IMR-90 (cell line): ENCODE measurements around the gene KCTD20. TPM values are rescaled to one million over a fixed set of nuclear protein-coding genes. Genes with fewer than 3 reads are reported as not detected.
A peak's percentile ranks its signal among the peaks of the same experiment; 100 is the strongest.

Source experiments
- ATAC-seq: fragments of 200-7000 bp; cut with Tn5 transposase; 2 replicates; pipeline ENCODE4 v1.9.1; 2020; ENCODE audit warnings: low read depth, mild to moderate bottlenecking, moderate library complexity
- BruUV-seq: library from RNA; stranded (reverse); fragments of 400-500 nt; replicated peaks from 2 replicates; lab custom pipeline; 2021; lab: Mats Ljungman, UMichigan
- CTCF ChIA-PET: fragments of 300-600 bp; formaldehyde crosslinking; extraction: SDS; loops from one replicate; lab custom pipeline; 2021; ENCODE audit warnings: antibody characterized with exemption; lab: Yijun Ruan, JAX
- POLR2A ChIA-PET: fragments of 300-600 bp; sonication (Branson Sonifier 250); formaldehyde crosslinking; loops from one replicate; lab custom pipeline; 2022; ENCODE audit warnings: antibody characterized with exemption; ENCODE audit not compliant: unreplicated experiment; lab: Charles Lee
- DNase-seq: peaks from one replicate; pipeline ENCODE4 v3.0.0; 2013
- H2AFZ ChIP-seq: replicated peaks from 2 replicates; pipeline ENCODE3; 2013; ENCODE audit warnings: low read length, mild to moderate bottlenecking; ENCODE audit not compliant: poor library complexity
- H2AK5ac ChIP-seq: 2 replicates; pipeline ENCODE4 v1.6.1; 2013; ENCODE audit warnings: low read depth, low read length, inconsistent platforms
- H2AK9ac ChIP-seq: replicated peaks from 2 replicates; pipeline ENCODE3; 2013; ENCODE audit warnings: mild to moderate bottlenecking, low read depth, low read length, moderate library complexity; ENCODE audit not compliant: poor library complexity
- H2BK120ac ChIP-seq: 2 replicates; pipeline ENCODE4 v1.6.1; 2013; ENCODE audit warnings: low read depth, low read length, inconsistent platforms
- H2BK15ac ChIP-seq: 3 replicates; pipeline ENCODE4 v1.6.1; 2013; ENCODE audit warnings: low read depth, low read length, inconsistent platforms
- H2BK20ac ChIP-seq: 2 replicates; pipeline ENCODE4 v1.6.1; 2013; ENCODE audit warnings: low read depth, mild to moderate bottlenecking, inconsistent platforms, low read length, moderate library complexity
- H2BK5ac ChIP-seq: 2 replicates; pipeline ENCODE4 v1.6.1; 2013; ENCODE audit warnings: mild to moderate bottlenecking, low read depth, low read length, inconsistent platforms; ENCODE audit not compliant: poor library complexity, severe bottlenecking
- H3K14ac ChIP-seq: replicated peaks from 2 replicates; pipeline ENCODE4 v1.6.1; 2013; ENCODE audit warnings: low read depth, low read length, inconsistent platforms
- H3K18ac ChIP-seq: 2 replicates; pipeline ENCODE4 v1.6.1; 2013; ENCODE audit warnings: low read depth, low read length, control low read depth
- H3K23ac ChIP-seq: 2 replicates; pipeline ENCODE4 v1.6.1; 2013; ENCODE audit warnings: low read depth, low read length, inconsistent platforms
- H3K27ac ChIP-seq: 2 replicates; pipeline ENCODE4 v1.5.1; 2013; ENCODE audit warnings: mild to moderate bottlenecking, control low read depth, low read length; ENCODE audit not compliant: insufficient read depth
- H3K27me3 ChIP-seq: 2 replicates; pipeline ENCODE4 v1.6.1; 2013; ENCODE audit warnings: low read length; ENCODE audit not compliant: control insufficient read depth, insufficient read depth
- H3K36me3 ChIP-seq: 2 replicates; pipeline ENCODE4 v1.6.1; 2013; ENCODE audit warnings: low read length, mixed read lengths; ENCODE audit not compliant: control insufficient read depth, insufficient read depth
- H3K4ac ChIP-seq: 2 replicates; pipeline ENCODE4 v1.6.1; 2013; ENCODE audit warnings: low read depth, low read length, inconsistent platforms
- H3K4me1 ChIP-seq: 2 replicates; pipeline ENCODE4 v1.6.1; 2013; ENCODE audit warnings: low read length, mixed read lengths; ENCODE audit not compliant: control insufficient read depth, insufficient read depth
- H3K4me2 ChIP-seq: 2 replicates; pipeline ENCODE4 v1.6.1; 2013; ENCODE audit warnings: low read depth, mild to moderate bottlenecking, control low read depth, low read length, moderate library complexity
- H3K4me3 ChIP-seq: 2 replicates; pipeline ENCODE4 v1.5.1; 2013; ENCODE audit warnings: low read depth, mild to moderate bottlenecking, control low read depth, low read length, moderate library complexity; ENCODE audit not compliant: insufficient read depth
- H3K56ac ChIP-seq: 2 replicates; pipeline ENCODE4 v1.6.1; 2013; ENCODE audit warnings: low read length, inconsistent platforms; ENCODE audit not compliant: insufficient read depth; ENCODE audit errors: extremely low read depth
- H3K79me1 ChIP-seq, 2 experiments: 2 replicates each; pipeline ENCODE4 v1.6.1; 2013; ENCODE audit warnings: low read length in 2 of 2, inconsistent platforms in 1 of 2, low read depth in 1 of 2
- H3K9ac ChIP-seq: 2 replicates; pipeline ENCODE4 v1.6.1; 2013; ENCODE audit warnings: low read depth, low read length, control low read depth
- H3K9me1 ChIP-seq: 2 replicates; pipeline ENCODE4 v1.6.1; 2013; ENCODE audit warnings: low read length, inconsistent platforms; ENCODE audit not compliant: insufficient read depth
- H3K9me3 ChIP-seq: 2 replicates; pipeline ENCODE4 v1.6.1; 2013; ENCODE audit warnings: low read length; ENCODE audit not compliant: control insufficient read depth, insufficient read depth
- H4K20me1 ChIP-seq: 2 replicates; pipeline ENCODE4 v1.6.1; 2013; ENCODE audit warnings: low read length, inconsistent platforms; ENCODE audit not compliant: insufficient read depth
- H4K5ac ChIP-seq: 2 replicates; pipeline ENCODE4 v1.6.1; 2013; ENCODE audit warnings: mild to moderate bottlenecking, low read depth, low read length, control low read depth
- H4K8ac ChIP-seq, 2 experiments: 2 replicates each; pipeline ENCODE4 v1.6.1; 2013; ENCODE audit warnings: low read depth in 2 of 2, low read length in 2 of 2, control low read depth in 1 of 2, inconsistent platforms in 1 of 2
- H4K91ac ChIP-seq: 2 replicates; pipeline ENCODE4 v1.6.1; 2013; ENCODE audit warnings: low read depth, low read length, inconsistent platforms; ENCODE audit not compliant: insufficient read depth
- BHLHE40 ChIP-seq: fragments of 150-350 bp; IDR thresholded peaks from 2 replicates; pipeline ENCODE4 v1.6.1; 2016; ENCODE audit warnings: mild to moderate bottlenecking, low read depth, low read length
- CEBPB ChIP-seq: IDR thresholded peaks from 2 replicates; pipeline ENCODE4 v1.6.1; 2012; ENCODE audit warnings: low read depth, low read length, improper control_type of control experiment
- CHD1 ChIP-seq: IDR thresholded peaks from 2 replicates; pipeline ENCODE4 v1.6.1; 2012; ENCODE audit warnings: low read depth, low read length, improper control_type of control experiment
- CTCF ChIP-seq: conservative IDR thresholded peaks from 2 replicates; pipeline ENCODE4 v1.5.1; 2012; ENCODE audit warnings: mild to moderate bottlenecking, low read depth, low read length, improper control_type of control experiment
- FOS ChIP-seq: fragments of 150-350 bp; IDR thresholded peaks from 2 replicates; pipeline ENCODE4 v1.6.1; 2016; ENCODE audit warnings: low read depth, low read length
- MAFK ChIP-seq: IDR thresholded peaks from 2 replicates; pipeline ENCODE4 v1.6.1; 2012; ENCODE audit warnings: low read depth, low read length, improper control_type of control experiment
- MAZ ChIP-seq: IDR thresholded peaks from 2 replicates; pipeline ENCODE4 v1.6.1; 2012; ENCODE audit warnings: low read depth, mild to moderate bottlenecking, low read length, improper control_type of control experiment, moderate library complexity, borderline replicate concordance
- MXI1 ChIP-seq: IDR thresholded peaks from 2 replicates; pipeline ENCODE4 v1.6.1; 2012; ENCODE audit warnings: low read depth, mild to moderate bottlenecking, low read length, moderate library complexity, borderline replicate concordance
- NFE2L2 ChIP-seq: fragments of 150-350 bp; IDR thresholded peaks from 2 replicates; pipeline ENCODE4 v1.6.1; 2016; ENCODE audit warnings: low read depth, mild to moderate bottlenecking, low read length
- POLR2A ChIP-seq: IDR thresholded peaks from 2 replicates; pipeline ENCODE4 v1.6.1; 2012; ENCODE audit warnings: mild to moderate bottlenecking, low read depth, low read length
- RAD21 ChIP-seq: IDR thresholded peaks from 2 replicates; pipeline ENCODE4 v1.6.1; 2012; ENCODE audit warnings: low read length, improper control_type of control experiment
- RCOR1 ChIP-seq: IDR thresholded peaks from 2 replicates; pipeline ENCODE4 v1.6.1; 2012; ENCODE audit warnings: mild to moderate bottlenecking, low read length, improper control_type of control experiment; ENCODE audit not compliant: insufficient replicate concordance
- RFX5 ChIP-seq: IDR thresholded peaks from 2 replicates; pipeline ENCODE4 v1.8.0; 2012; ENCODE audit warnings: low read depth, mild to moderate bottlenecking, low read length, moderate library complexity
- SMC3 ChIP-seq: fragments of 150-350 bp; IDR thresholded peaks from 2 replicates; pipeline ENCODE4 v1.6.1; 2016; ENCODE audit warnings: low read depth, mild to moderate bottlenecking, antibody characterized with exemption, low read length, moderate library complexity
- WGBS, 2 experiments: methylation state at CpG; one replicate each; pipeline versions ENCODE4 v1.1.5 to v1.1.7; 2013; ENCODE audit warnings: missing lambda C conversion rate in 2 of 2; ENCODE audit not compliant: insufficient read length in 1 of 2; ENCODE audit errors: extremely low coverage in 2 of 2; 5-methylcytosine and 5-hydroxymethylcytosine counted together
- dilution Hi-C: fragments of 300-500 bp; cut with HindIII; formaldehyde crosslinking; loops from one replicate; pipeline ENCODE4 v1.14.3; 2018; ENCODE audit warnings: low sequenced_read_pairs; ENCODE audit not compliant: unreplicated experiment
- in situ Hi-C: fragments of 300-500 bp; cut with MboI; formaldehyde crosslinking; loops from 3 replicates; pipeline ENCODE4 v1.14.3; 2019; ENCODE audit warnings: low sequenced_read_pairs, inconsistent platforms, mixed read lengths
- intact Hi-C: fragments of 100-400 bp; cut with micrococcal nuclease; formaldehyde crosslinking; loops from 2 replicates; pipeline ENCODE4 v1.10.0; 2022
- polyA plus RNA-seq, 3 experiments: library from polyadenylated mRNA; depleted of rRNA; stranded (reverse); fragments of >200 nt; gene quantifications; 2 replicates each; pipeline ENCODE4 v1.2.3, GENCODE V29; 2012; ENCODE audit warnings: low replicate concordance in 1 of 3
- total RNA-seq: library from RNA; depleted of rRNA; stranded (reverse); fragments of >200 nt; gene quantifications from 2 replicates; pipeline ENCODE4 v1.2.3, GENCODE V29; 2012

Gene KCTD20
- total and polyA plus RNA-seq, 2 of the 4 experiments (the other 2 are of a cell fraction) = 55.4 to 150 TPM

- ChIA-PET POLR2A (no interaction called here), CTCF (no interaction called here)
- no peaks in the 10 kb centered on the region for H3K9me3 ChIP-seq
- TF ChIP-seq RAD21 (no peak), CTCF (no peak), CHD1 (no peak), POLR2A (no peak), RFX5 (no peak), MAFK (no peak), RCOR1 (no peak), CEBPB (no peak), MXI1 (no peak), MAZ (no peak), BHLHE40 (no peak), SMC3 (no peak), NFE2L2 (no peak), FOS (no peak)
- no peaks in the 10 kb centered on the region for H3K27me3 ChIP-seq
- ATAC-seq (no peak), DNase-seq (peak; percentile 16)
- no peak overlapping the region for H4K5ac ChIP-seq
- in situ Hi-C loops (no loop called here), intact Hi-C loops (no loop called here), dilution Hi-C loops (no loop called here)
- no peak overlapping the region for H3K23ac ChIP-seq
- H3K4ac ChIP-seq = no peak overlapping the region
- no peak overlapping the region for H3K9ac ChIP-seq
- no CpG with 5 or more reads among the region's 4 CpGs for WGBS, 2 experiments
- H2BK20ac ChIP-seq = no peak overlapping the region
- no peaks in the 10 kb centered on the region for H3K4me1 ChIP-seq
- peaks cover 14% of the 10 kb centered on the region for H3K36me3 ChIP-seq
- no peak overlapping the region for H3K14ac ChIP-seq
- H3K18ac ChIP-seq = no peak overlapping the region
- H4K91ac ChIP-seq = no peak overlapping the region
- H2BK5ac ChIP-seq = no peak overlapping the region
- BruUV-seq = no TSS peak
- no peak overlapping the region for H3K27ac ChIP-seq
- no peak overlapping the region for H4K8ac ChIP-seq
- no peak overlapping the region for H2BK120ac ChIP-seq
- H2AFZ ChIP-seq = no peak overlapping the region
- peaks cover 10 to 15% of the 10 kb centered on the region in 2 experiments; a peak in 2 of 4 replicates for H3K79me1 ChIP-seq
- H2BK15ac ChIP-seq = no peak overlapping the region
- no peak overlapping the region for H3K4me2 ChIP-seq
- peaks cover 9% of the 10 kb centered on the region for H3K9me1 ChIP-seq
- peak overlapping the region; percentile 23 for H2AK9ac ChIP-seq
- no peak overlapping the region for H3K56ac ChIP-seq
- no peak overlapping the region for H2AK5ac ChIP-seq
- H3K4me3 ChIP-seq = no peak overlapping the region
- H4K20me1 ChIP-seq = peaks cover 4% of the 10 kb centered on the region; the same call in 1 of the 2 replicates
Observed at GRCh38 chr6:36499918-36500317, 57.1 kb downstream of the KCTD20 start.
